VCaP (cell line): ENCODE data around the gene DHX8.
"Not testable (repeated sequence)": the region's sequence is repeated elsewhere in the genome, so short reads cannot be mapped to it uniquely, and the experiment has no call there.

Source experiments
- H3K27ac ChIP-seq: fragments of 450-650 bp; 2 replicates; pipeline ENCODE4 v1.5.1; 2017
- TF ChIP-seq, protein P1 (sequence below): fragments of 450-650 bp; conservative IDR thresholded peaks from 2 replicates; pipeline ENCODE4 v1.5.1; 2017; ENCODE audit warnings: mild to moderate bottlenecking, moderate library complexity

The DHX8 gene

DNA sequence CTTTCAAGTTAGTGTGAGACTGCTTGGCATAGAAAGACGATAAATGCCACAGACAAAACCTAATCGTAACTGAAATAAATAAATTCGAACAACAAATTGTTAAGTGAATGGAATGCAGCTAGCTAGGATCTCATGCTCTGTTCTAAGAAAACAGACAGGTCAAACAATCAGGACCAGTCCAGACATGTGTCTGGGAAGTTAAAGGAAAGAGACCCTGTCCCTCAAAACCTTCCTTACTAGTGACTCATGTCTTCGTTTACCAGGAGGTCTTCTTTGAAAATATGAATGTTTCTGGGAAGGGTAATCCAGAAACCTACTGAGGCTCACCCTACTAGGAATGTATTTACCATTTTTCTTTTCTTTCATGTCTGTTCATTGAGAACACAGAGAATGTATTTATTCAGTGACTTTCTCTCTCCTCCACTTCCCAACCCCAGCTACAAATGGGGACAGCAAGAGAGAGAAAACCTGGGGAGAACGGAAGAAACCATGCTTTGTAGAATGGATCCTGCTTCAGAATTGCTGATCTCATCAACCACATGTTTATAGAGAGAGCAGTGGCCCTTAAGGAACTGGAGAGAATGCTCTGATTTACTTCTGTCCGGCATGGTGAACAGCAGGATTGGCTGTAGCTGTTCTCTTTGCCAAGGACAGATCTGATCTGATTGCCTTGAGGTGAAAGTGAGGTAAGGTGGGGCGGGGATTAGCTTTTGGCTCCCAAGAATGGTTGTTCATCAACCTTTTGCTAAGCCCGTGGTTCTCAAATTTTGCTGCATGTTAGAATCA is 39.4 kb upstream of the DHX8 start:
- TF ChIP-seq, protein P1, sequence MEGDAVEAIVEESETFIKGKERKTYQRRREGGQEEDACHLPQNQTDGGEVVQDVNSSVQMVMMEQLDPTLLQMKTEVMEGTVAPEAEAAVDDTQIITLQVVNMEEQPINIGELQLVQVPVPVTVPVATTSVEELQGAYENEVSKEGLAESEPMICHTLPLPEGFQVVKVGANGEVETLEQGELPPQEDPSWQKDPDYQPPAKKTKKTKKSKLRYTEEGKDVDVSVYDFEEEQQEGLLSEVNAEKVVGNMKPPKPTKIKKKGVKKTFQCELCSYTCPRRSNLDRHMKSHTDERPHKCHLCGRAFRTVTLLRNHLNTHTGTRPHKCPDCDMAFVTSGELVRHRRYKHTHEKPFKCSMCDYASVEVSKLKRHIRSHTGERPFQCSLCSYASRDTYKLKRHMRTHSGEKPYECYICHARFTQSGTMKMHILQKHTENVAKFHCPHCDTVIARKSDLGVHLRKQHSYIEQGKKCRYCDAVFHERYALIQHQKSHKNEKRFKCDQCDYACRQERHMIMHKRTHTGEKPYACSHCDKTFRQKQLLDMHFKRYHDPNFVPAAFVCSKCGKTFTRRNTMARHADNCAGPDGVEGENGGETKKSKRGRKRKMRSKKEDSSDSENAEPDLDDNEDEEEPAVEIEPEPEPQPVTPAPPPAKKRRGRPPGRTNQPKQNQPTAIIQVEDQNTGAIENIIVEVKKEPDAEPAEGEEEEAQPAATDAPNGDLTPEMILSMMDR: no peak
- H3K27ac ChIP-seq: no peak overlapping the region

DNA sequence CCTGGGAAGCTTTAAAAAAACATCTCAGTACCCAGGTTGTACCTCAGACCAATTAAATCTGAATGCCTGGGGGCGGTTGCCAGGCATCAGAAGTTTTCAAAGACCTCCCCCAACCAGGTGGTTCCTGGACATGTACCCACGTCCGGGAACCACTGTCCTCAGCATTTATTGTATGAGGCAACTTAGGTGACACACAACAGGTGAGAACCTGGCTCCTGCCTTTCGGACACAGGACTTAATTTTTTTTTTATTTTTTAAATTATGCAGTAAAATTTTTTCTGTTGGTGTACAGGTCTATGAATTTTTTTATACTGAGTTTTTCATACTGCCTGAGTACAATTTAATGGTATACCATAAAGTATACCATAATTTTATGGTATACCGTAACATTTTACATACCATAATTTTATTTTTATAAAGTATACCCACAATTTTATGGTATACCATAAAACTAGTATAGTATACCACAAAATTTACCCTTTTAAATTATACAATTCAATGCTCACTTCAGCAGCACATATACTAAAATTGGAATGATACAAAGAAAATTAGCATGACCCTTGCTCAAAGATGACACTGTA is 38.7 kb upstream of the DHX8 start:
- no peak overlapping the region for H3K27ac ChIP-seq
- TF ChIP-seq, protein P1: no peak

DNA sequence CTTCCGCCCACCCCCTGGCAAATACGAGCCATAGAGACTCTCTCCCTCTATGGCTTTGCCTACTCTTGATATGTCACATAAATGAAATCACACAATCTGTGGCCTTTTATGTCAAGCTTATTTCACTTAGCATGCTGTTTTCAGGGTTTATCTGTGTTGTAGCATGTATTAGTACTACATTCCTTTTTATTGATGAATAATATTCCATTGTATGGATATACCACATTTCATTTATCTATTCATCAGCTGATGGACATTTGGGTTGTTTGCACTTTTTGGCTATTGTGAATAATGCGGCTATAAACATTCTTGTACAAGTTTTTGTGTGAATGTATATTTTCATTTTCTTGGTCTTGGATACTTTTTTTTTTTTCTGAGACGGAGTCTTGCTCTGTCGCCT is 37.0 kb upstream of the DHX8 start:
- no peak overlapping the region for H3K27ac ChIP-seq
- TF ChIP-seq, protein P1: no peak

DNA sequence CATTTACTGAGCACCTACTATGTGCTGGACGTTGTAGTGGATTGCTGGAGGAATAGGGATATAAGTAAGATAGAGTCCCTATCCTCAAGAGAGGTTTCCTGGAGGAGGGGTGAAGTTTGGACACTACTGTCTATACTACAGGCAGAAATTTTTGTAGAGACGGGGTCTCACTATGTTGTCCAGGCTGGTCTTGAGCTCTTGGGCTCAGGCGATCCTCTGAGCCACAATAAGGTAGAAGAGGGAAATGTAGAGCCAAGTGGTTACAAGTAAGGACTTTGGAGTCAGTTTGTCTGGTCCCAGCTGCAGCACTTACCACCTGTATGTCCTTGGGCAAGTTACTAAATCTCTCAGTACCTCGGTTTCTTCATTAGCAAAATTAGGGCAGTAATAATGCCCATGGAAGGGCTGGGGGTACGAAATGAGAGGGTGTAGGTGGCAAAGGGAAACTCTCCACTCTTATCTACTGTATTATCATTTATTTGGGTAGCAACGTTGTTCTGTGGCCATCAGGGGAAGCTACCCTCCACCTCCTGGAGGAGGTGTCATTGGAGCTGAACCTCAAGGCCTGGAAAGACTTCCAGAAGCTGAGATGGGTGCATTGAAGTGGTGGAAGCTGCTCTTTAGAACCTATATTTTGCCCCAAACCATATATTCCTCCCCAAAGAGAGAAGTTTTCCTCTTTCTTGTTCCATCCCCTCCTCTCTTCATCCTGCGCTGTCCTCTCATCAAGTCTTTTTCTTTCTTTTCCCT is 34.9 kb upstream of the DHX8 start:
- no peak overlapping the region for H3K27ac ChIP-seq
- TF ChIP-seq, protein P1: no peak

DNA sequence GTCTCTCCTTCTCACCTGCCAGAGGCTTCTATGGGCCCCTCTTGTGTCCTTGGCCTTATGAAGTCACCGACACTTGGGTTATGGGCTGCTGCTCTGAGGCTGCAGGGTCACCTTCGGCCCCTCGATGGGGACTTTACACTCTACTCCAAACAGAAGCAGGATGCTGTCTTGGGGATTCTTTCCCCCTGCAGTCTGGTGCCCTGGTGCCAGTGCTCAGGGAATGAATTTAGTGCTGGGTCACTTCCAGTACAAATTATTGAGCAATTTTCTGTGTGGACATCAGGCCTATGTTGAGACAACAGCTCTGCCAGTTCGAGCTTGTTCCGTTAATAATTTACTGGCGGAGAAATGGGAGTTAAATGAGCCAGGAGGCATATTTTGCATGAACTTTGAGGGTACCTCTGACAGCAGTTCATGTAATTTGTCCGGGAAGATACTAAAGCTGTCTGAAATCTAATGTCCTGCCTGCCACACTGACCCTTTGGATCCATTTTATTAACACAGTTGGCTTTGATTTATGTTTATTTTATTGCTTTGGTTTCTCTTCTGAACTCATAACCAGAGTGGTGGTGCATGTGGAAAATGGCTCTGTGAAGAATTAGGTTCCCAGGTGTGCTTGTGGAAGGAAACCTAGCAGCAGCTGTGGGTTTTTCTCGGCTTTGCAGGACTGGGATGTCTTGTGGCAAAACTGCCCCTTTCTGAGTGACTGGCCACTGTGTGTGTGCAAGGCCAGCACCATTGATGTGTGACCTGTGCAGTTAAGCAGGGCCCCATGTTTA is 34.1 kb upstream of the DHX8 start:
- H3K27ac ChIP-seq: no peak overlapping the region
- TF ChIP-seq, protein P1: no peak

DNA sequence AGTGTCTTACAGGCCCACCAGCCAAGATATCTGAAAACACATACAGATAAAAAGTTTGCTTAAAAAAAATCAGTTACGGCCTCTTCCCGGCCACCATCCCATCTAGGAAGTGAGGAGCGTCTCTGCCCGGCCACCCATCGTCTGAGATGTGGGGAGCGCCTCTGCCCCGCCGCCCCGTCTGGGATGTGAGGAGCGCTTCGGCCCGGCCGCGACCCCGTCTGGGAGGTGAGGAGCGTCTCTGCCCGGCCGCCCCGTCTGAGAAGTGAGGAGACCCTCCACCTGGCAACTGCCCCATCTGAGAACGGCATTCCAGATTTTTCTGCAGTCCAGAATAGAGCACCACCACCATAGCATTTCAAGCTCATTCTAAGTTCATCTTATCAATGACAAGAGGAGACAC is 33.0 kb upstream of the DHX8 start:
- H3K27ac ChIP-seq: not testable (repeated sequence)

DNA sequence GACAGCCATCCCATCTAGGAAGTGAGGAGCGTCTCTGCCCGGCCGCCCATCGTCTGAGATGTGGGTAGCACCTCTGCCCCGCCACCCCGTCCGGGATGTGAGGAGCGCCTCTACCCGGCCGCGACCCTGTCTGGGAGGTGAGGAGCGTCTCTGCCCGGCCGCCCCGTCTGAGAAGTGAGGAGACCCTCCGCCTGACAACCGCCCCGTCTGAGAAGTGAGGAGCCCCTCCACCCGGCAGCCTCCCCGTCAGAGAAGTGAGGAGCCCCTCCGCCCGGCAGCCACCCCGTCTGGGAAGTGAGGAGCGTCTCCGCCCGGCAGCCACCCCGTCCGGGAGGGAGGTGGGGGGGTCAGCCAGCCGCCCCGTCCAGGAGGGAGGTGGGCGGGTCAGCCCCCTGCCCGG is 32.0 kb upstream of the DHX8 start:
- H3K27ac ChIP-seq: not testable (repeated sequence)

DNA sequence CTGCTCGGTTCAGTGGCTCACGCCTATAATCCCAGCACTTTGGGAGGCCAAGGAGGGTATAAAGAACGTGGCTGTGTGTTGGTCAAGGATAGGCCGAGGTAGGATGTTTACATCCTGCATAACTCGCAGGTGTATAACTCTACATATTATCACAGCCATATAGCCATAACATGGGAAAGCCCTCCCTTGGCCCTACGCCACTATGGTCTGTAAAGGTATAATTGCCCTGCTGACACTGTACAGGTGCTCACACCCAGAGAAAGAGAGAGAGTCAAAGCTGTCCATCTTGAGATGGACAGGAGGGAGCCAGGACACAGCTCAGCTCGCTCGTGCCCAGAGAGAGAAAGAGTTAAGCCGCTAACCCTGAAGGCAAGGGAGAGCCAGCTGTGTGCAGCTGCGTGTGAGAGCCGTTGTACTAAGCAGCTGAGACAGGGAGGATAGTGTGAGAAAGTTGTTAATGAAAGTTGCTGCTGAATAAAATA is 30.4 kb upstream of the DHX8 start:
- TF ChIP-seq, protein P1: no peak
- H3K27ac ChIP-seq: no peak overlapping the region
